Measurements from ENCODE around the gene TFG.
"Not testable (repeated sequence)": the region's sequence is repeated elsewhere in the genome, so short reads cannot be mapped to it uniquely, and the experiment has no call there.

TFG gene

DNA sequence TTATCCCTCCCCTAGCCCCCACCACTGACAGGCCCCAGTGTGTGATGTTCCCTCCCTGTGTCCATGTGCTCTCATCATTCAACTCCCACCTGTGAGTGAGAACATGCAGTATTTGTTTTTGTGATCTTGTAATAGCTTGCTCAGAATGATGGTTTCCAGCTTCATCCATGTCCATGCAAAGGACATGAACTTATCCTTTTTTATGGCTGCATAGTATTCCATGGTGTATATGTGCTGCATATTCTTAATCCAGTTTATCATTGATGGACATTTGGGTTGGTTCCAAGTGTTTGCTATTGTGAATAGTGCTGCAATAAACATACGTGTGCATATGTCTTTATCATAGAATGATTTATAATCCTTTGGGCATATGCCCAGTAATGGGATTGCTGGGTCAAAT is 42.0 kb upstream of the TFG start:
- H3K9me3 ChIP-seq (ENCODE audit: control insufficient read depth, insufficient read depth, low read length); H3K4me2 ChIP-seq (ENCODE audit: low read length); H3K27me3 ChIP-seq (ENCODE audit: control insufficient read depth, low read length); H3K36me3 ChIP-seq (ENCODE audit: control insufficient read depth, low read length); H3K4me3 ChIP-seq (ENCODE audit: low read length); H3F3A ChIP-seq (ENCODE audit: control insufficient read depth, insufficient read depth); H3K79me2 ChIP-seq (ENCODE audit: control insufficient read depth, low read length); H4K20me1 ChIP-seq (ENCODE audit: control insufficient read depth, insufficient read depth, low read depth, low read length); H3K9me2 ChIP-seq (replicated peaks; ENCODE audit: control insufficient read depth, low read length); H3K27ac ChIP-seq (ENCODE audit: low read depth, low read length); H3K4me1 ChIP-seq (ENCODE audit: control insufficient read depth, low read length): not testable (repeated sequence)

DNA sequence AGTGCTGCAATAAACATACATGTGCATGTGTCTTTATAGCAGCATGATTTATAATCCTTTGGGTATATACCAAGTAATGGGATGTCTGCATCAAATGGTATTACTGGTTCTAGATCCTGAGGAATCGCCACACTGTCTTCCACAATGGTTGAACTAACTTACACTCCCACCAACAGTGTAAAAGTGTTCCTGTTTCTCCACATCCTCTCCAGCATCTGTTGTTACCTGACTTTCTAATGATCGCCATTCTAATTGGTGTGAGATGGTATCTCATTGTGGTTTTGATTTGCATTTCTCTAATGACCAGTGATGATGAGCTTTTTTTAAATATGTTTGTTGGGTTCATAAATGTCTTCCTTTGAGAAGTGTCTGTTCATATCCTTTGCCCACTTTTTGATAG is 38.3 kb upstream of the TFG start:
- H3K79me2 ChIP-seq (ENCODE audit: control insufficient read depth, low read length); H3K4me1 ChIP-seq (ENCODE audit: control insufficient read depth, low read length); H3K36me3 ChIP-seq (ENCODE audit: control insufficient read depth, low read length); H3K27me3 ChIP-seq (ENCODE audit: control insufficient read depth, low read length); H3F3A ChIP-seq (ENCODE audit: control insufficient read depth, insufficient read depth); H4K20me1 ChIP-seq (ENCODE audit: control insufficient read depth, insufficient read depth, low read depth, low read length); H3K9me3 ChIP-seq (ENCODE audit: control insufficient read depth, insufficient read depth, low read length); H3K9me2 ChIP-seq (replicated peaks; ENCODE audit: control insufficient read depth, low read length); H3K27ac ChIP-seq (ENCODE audit: low read depth, low read length); H3K4me2 ChIP-seq (ENCODE audit: low read length); H3K4me3 ChIP-seq (ENCODE audit: low read length): not testable (repeated sequence)

DNA sequence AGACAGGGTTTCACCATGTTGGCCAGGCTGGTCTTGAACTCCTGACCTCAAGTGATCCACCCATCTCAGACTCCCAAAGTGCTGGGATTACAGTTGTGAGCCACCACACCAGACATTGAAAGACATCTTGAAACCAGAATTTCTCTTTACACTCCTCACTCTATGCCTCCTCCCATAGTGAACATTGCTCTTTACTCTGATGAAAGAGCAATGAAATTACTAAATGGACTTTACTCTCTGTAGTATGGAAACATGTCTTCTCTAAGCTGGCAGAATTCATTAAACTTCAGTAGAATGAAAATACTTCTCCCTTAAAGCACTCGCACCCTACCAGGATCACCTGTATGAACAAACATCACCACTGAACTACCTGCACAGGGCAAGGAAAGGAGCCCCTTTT is 27.8 kb upstream of the TFG start:
- H3K27ac ChIP-seq (ENCODE audit: low read depth, low read length) = no peak overlapping the region
- no peaks in the 10 kb centered on the region for H3K36me3 ChIP-seq (ENCODE audit: control insufficient read depth, low read length)
- no peaks in the 10 kb centered on the region for H3K79me2 ChIP-seq (ENCODE audit: control insufficient read depth, low read length)
- no peaks in the 10 kb centered on the region for H3F3A ChIP-seq (ENCODE audit: control insufficient read depth, insufficient read depth)
- TF ChIP-seq EZH2phosphoT487 (IDR thresholded peaks at IDR 0.05; ENCODE audit: borderline replicate concordance, low read length) = no peak
- TF ChIP-seq, protein P1, sequence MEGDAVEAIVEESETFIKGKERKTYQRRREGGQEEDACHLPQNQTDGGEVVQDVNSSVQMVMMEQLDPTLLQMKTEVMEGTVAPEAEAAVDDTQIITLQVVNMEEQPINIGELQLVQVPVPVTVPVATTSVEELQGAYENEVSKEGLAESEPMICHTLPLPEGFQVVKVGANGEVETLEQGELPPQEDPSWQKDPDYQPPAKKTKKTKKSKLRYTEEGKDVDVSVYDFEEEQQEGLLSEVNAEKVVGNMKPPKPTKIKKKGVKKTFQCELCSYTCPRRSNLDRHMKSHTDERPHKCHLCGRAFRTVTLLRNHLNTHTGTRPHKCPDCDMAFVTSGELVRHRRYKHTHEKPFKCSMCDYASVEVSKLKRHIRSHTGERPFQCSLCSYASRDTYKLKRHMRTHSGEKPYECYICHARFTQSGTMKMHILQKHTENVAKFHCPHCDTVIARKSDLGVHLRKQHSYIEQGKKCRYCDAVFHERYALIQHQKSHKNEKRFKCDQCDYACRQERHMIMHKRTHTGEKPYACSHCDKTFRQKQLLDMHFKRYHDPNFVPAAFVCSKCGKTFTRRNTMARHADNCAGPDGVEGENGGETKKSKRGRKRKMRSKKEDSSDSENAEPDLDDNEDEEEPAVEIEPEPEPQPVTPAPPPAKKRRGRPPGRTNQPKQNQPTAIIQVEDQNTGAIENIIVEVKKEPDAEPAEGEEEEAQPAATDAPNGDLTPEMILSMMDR (IDR thresholded peaks at IDR 0.05; ENCODE audit: low read depth, low read length, poor library complexity, severe bottlenecking) = no peak
- no peaks in the 10 kb centered on the region for H4K20me1 ChIP-seq (ENCODE audit: control insufficient read depth, insufficient read depth, low read depth, low read length)
- H3K9me2 ChIP-seq (replicated peaks; ENCODE audit: control insufficient read depth, low read length) = no peaks in the 10 kb centered on the region
- H3K4me3 ChIP-seq (ENCODE audit: low read length) = no peak overlapping the region
- H3K9me3 ChIP-seq (ENCODE audit: control insufficient read depth, insufficient read depth, low read length) = no peaks in the 10 kb centered on the region
- no peaks in the 10 kb centered on the region for H3K4me1 ChIP-seq (ENCODE audit: control insufficient read depth, low read length)
- H3K4me2 ChIP-seq (ENCODE audit: low read length) = no peak overlapping the region
- H3K27me3 ChIP-seq (ENCODE audit: control insufficient read depth, low read length) = no peaks in the 10 kb centered on the region

DNA sequence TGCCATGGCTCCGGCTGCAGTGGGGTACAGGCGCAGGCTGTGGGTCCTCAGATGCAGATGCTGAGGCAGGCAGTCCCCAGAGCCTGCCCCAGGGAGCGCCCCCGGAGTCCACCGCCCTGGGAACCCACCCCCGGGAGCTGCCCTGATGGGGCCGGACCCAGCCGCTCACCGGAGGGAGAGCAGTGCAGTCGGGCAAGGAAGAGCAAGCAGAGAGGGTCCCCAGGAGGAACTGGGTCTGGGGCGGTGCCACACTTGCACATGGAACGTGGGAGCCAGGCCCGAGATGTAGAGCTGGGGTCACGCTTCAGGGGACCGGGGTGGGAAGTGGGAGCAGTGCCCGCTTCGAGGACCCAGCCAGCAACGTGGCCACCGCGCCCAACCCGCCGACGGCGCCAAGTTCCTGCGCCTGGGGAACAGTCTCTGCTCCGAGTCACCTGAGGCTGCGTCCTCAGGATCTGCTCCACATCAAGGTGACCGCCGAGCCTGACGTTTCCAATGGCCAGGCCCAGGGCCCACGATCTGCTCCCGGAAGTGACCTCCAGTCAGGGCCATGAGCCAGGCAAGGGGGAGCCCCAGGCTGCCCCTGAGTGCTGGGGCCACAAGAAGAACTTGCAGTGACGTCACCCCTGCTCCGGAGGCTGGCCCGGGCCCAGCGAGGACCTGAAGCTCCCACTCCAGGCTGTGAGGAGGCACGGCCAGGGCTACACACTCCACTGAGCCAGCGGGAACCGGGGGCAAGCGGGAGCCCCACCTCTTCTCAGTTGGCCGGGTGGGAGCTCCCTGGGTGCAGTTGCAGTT is 27.0 kb upstream of the TFG start:
- no peaks in the 10 kb centered on the region for H3K4me1 ChIP-seq (ENCODE audit: control insufficient read depth, low read length)
- H3K9me2 ChIP-seq (replicated peaks; ENCODE audit: control insufficient read depth, low read length) = no peaks in the 10 kb centered on the region
- H3K4me3 ChIP-seq (ENCODE audit: low read length) = no peak overlapping the region
- H3K79me2 ChIP-seq (ENCODE audit: control insufficient read depth, low read length) = no peaks in the 10 kb centered on the region
- no peak overlapping the region for H3K4me2 ChIP-seq (ENCODE audit: low read length)
- no peaks in the 10 kb centered on the region for H3K9me3 ChIP-seq (ENCODE audit: control insufficient read depth, insufficient read depth, low read length)
- no peaks in the 10 kb centered on the region for H4K20me1 ChIP-seq (ENCODE audit: control insufficient read depth, insufficient read depth, low read depth, low read length)
- no peaks in the 10 kb centered on the region for H3F3A ChIP-seq (ENCODE audit: control insufficient read depth, insufficient read depth)
- H3K27ac ChIP-seq (ENCODE audit: low read depth, low read length) = no peak overlapping the region
- no peaks in the 10 kb centered on the region for H3K27me3 ChIP-seq (ENCODE audit: control insufficient read depth, low read length)
- no peak for TF ChIP-seq EZH2phosphoT487 (IDR thresholded peaks at IDR 0.05; ENCODE audit: borderline replicate concordance, low read length)
- TF ChIP-seq, protein P1 (IDR thresholded peaks at IDR 0.05; ENCODE audit: low read depth, low read length, poor library complexity, severe bottlenecking) = no peak
- no peaks in the 10 kb centered on the region for H3K36me3 ChIP-seq (ENCODE audit: control insufficient read depth, low read length)

Measured in DOHH2 (cell line).